ENCODE results near the gene OBP2B.

GRCh38 chr9:133238851-133239532 is 29.9 kb upstream of the OBP2B start:
- TF ChIP-seq RAD21 (conservative IDR thresholded peaks at IDR 0.05 in 1 of 2, IDR thresholded peaks at IDR 0.05 in 1 of 2): peak; percentile 60 to 64; a peak in 4 of 5 replicates
- TF ChIP-seq NPAS2 (CRISPR knock-in tag; IDR thresholded peaks at IDR 0.05; ENCODE audit: borderline replicate concordance): no peak
- no peak for TF ChIP-seq HDAC2 (IDR thresholded peaks at IDR 0.05)
- TF ChIP-seq, protein P1, sequence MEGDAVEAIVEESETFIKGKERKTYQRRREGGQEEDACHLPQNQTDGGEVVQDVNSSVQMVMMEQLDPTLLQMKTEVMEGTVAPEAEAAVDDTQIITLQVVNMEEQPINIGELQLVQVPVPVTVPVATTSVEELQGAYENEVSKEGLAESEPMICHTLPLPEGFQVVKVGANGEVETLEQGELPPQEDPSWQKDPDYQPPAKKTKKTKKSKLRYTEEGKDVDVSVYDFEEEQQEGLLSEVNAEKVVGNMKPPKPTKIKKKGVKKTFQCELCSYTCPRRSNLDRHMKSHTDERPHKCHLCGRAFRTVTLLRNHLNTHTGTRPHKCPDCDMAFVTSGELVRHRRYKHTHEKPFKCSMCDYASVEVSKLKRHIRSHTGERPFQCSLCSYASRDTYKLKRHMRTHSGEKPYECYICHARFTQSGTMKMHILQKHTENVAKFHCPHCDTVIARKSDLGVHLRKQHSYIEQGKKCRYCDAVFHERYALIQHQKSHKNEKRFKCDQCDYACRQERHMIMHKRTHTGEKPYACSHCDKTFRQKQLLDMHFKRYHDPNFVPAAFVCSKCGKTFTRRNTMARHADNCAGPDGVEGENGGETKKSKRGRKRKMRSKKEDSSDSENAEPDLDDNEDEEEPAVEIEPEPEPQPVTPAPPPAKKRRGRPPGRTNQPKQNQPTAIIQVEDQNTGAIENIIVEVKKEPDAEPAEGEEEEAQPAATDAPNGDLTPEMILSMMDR (IDR thresholded peaks at IDR 0.05): peak; percentile 97
- TF ChIP-seq KDM1A (IDR thresholded peaks at IDR 0.05; ENCODE audit: low read depth): no peak
